Neural progenitor cell (in vitro differentiated cells): ENCODE results near the gene CBFA2T3. TPM values are rescaled to one million over a fixed set of nuclear protein-coding genes. Genes with fewer than 3 reads are reported as not detected.
"Not testable (repeated sequence)": the region's sequence is repeated elsewhere in the genome, so short reads cannot be mapped to it uniquely, and the experiment has no call there.

Experiments used
- DNase-seq: peaks from one replicate; pipeline ENCODE4 v3.0.0-alpha.2; 2016; ENCODE audit warnings: low spot score
- H2AFZ ChIP-seq: fragments of 200-600 bp; sonication (generic); replicated peaks from 2 replicates; pipeline ENCODE4 v1.6.1; 2016; ENCODE audit warnings: antibody characterized with exemption
- H3F3A ChIP-seq: fragments of 200-600 bp; sonication (generic); 2 replicates; pipeline ENCODE4 v1.6.1; 2016; ENCODE audit warnings: antibody characterized with exemption, low read depth
- H3K27ac ChIP-seq: fragments of 200-600 bp; sonication (generic); 2 replicates; pipeline ENCODE4 v1.5.1; 2016; ENCODE audit warnings: mild to moderate bottlenecking
- H3K27me3 ChIP-seq: fragments of 200-600 bp; sonication (generic); 2 replicates; pipeline ENCODE4 v1.6.1; 2016; ENCODE audit warnings: mild to moderate bottlenecking, moderate library complexity
- H3K36me3 ChIP-seq: fragments of 200-600 bp; sonication (generic); 2 replicates; pipeline ENCODE4 v1.5.1; 2016
- H3K4me1 ChIP-seq: fragments of 200-600 bp; sonication (generic); 2 replicates; pipeline ENCODE4 v1.6.1; 2016; ENCODE audit warnings: mixed run types
- H3K4me2 ChIP-seq: fragments of 200-600 bp; sonication (generic); 2 replicates; pipeline ENCODE4 v1.6.1; 2016
- H3K4me3 ChIP-seq: fragments of 200-600 bp; sonication (generic); 2 replicates; pipeline ENCODE4 v1.5.1; 2016
- H3K79me2 ChIP-seq: fragments of 200-600 bp; sonication (generic); 2 replicates; pipeline ENCODE4 v1.6.1; 2016; ENCODE audit warnings: low read depth
- H3K9ac ChIP-seq: fragments of 200-600 bp; sonication (generic); 2 replicates; pipeline ENCODE4 v1.6.1; 2016
- H3K9me3 ChIP-seq: fragments of 200-600 bp; sonication (generic); 2 replicates; pipeline ENCODE4 v1.5.1; 2016; ENCODE audit warnings: low read depth
- H4K20me1 ChIP-seq: fragments of 200-600 bp; sonication (generic); 2 replicates; pipeline ENCODE4 v1.6.1; 2016; ENCODE audit warnings: low read depth
- H3K27ac Mint-ChIP-seq: 3 replicates; pipeline ENCODE4 v1.8.0; 2021; ENCODE audit warnings: mixed read lengths
- H3K27me3 Mint-ChIP-seq: 2 replicates; pipeline ENCODE4 v1.8.0; 2022; ENCODE audit warnings: low read depth, mild to moderate bottlenecking, inconsistent platforms, moderate library complexity, mixed read lengths; ENCODE audit not compliant: insufficient read depth
- H3K36me3 Mint-ChIP-seq: 3 replicates; pipeline ENCODE4 v1.8.0; 2021; ENCODE audit warnings: mixed read lengths
- H3K4me1 Mint-ChIP-seq: 3 replicates; pipeline ENCODE4 v1.8.0; 2021; ENCODE audit warnings: mixed read lengths
- H3K4me3 Mint-ChIP-seq: 3 replicates; pipeline ENCODE4 v1.8.0; 2021; ENCODE audit warnings: mild to moderate bottlenecking, moderate library complexity, mixed read lengths
- H3K9me3 Mint-ChIP-seq: 3 replicates; pipeline ENCODE4 v1.8.0; 2020; ENCODE audit warnings: mixed read lengths
- CTCF ChIP-seq: fragments of 200-600 bp; sonication (generic); IDR thresholded peaks from 2 replicates; pipeline ENCODE4 v1.5.1; 2017; ENCODE audit warnings: antibody characterized with exemption, mild to moderate bottlenecking
- EZH2 ChIP-seq: fragments of 200-600 bp; sonication (generic); IDR thresholded peaks from 2 replicates; pipeline ENCODE4 v1.6.1; 2017; ENCODE audit warnings: antibody characterized with exemption, mild to moderate bottlenecking, moderate library complexity
- EZH2phosphoT487 ChIP-seq: fragments of 200-600 bp; sonication (generic); IDR thresholded peaks from 2 replicates; pipeline ENCODE4 v1.6.1; 2017; ENCODE audit warnings: antibody characterized with exemption
- total RNA-seq: library from RNA; depleted of rRNA; stranded (reverse); fragments of >200 nt; gene quantifications from 2 replicates; pipeline ENCODE4 v1.2.3, GENCODE V29; 2015; ENCODE audit warnings: low replicate concordance

The CBFA2T3 gene
- total RNA-seq, 1 donor from 2014 or later = 0.22 TPM

- Histone ChIP-seq H3K4me2 (no peak overlapping the region), H3K27ac (no peak overlapping the region), H3K4me1 (peaks cover 9% of the 10 kb centered on the region), H4K20me1 (no peaks in the 10 kb centered on the region), H3K27me3 (no peaks in the 10 kb centered on the region), H3K4me3 (no peak overlapping the region), H3K36me3 (no peaks in the 10 kb centered on the region), H3K79me2 (no peaks in the 10 kb centered on the region), H3K9me3 (no peaks in the 10 kb centered on the region), H3F3A (peaks cover 9% of the 10 kb centered on the region), H3K9ac (no peak overlapping the region), H2AFZ (no peak overlapping the region)
- TF ChIP-seq EZH2 = no peak
- no peak for TF ChIP-seq CTCF
- no peak for TF ChIP-seq EZH2phosphoT487
- H3K36me3 Mint-ChIP-seq = no peaks in the 10 kb centered on the region
- no peak overlapping the region for H3K4me3 Mint-ChIP-seq
- H3K27me3 Mint-ChIP-seq = peaks cover 9% of the 10 kb centered on the region
- peaks cover 2% of the 10 kb centered on the region for H3K9me3 Mint-ChIP-seq
- no peak for DNase-seq
- H3K4me1 Mint-ChIP-seq = peaks cover 22% of the 10 kb centered on the region
- no peak overlapping the region for H3K27ac Mint-ChIP-seq
Measured at GRCh38 chr16:88920618-88921590, 56.1 kb downstream of the CBFA2T3 start.

- Histone ChIP-seq H3K9ac (no peak overlapping the region), H3F3A (peaks cover 11% of the 10 kb centered on the region), H3K4me2 (no peak overlapping the region), H4K20me1 (no peaks in the 10 kb centered on the region), H3K27ac (no peak overlapping the region), H3K4me3 (no peak overlapping the region), H2AFZ (no peak overlapping the region), H3K36me3 (no peaks in the 10 kb centered on the region), H3K9me3 (no peaks in the 10 kb centered on the region), H3K27me3 (no peaks in the 10 kb centered on the region), H3K79me2 (no peaks in the 10 kb centered on the region), H3K4me1 (peaks cover under 1% of the 10 kb centered on the region)
- TF ChIP-seq CTCF (no peak), EZH2 (no peak)
- no peak overlapping the region for H3K4me3 Mint-ChIP-seq
- H3K36me3 Mint-ChIP-seq = no peaks in the 10 kb centered on the region
- H3K27ac Mint-ChIP-seq = no peak overlapping the region
- H3K27me3 Mint-ChIP-seq = peaks cover 7% of the 10 kb centered on the region
- no peak for DNase-seq
- H3K4me1 Mint-ChIP-seq = peaks cover 20% of the 10 kb centered on the region
- H3K9me3 Mint-ChIP-seq = peaks cover 2% of the 10 kb centered on the region
Measured at GRCh38 chr16:88919936-88920335, 57.1 kb downstream of the CBFA2T3 start.

- not testable (repeated sequence) for H3K9ac ChIP-seq, H3K4me1 ChIP-seq, H3K36me3 ChIP-seq, H2AFZ ChIP-seq, H3K9me3 ChIP-seq, H3K4me2 ChIP-seq, H3K36me3 Mint-ChIP-seq, H3K4me3 ChIP-seq, H3K4me3 Mint-ChIP-seq, H3K27me3 ChIP-seq, H4K20me1 ChIP-seq, H3K9me3 Mint-ChIP-seq, H3K79me2 ChIP-seq, H3K27me3 Mint-ChIP-seq, H3K27ac ChIP-seq, DNase-seq
- Mint-ChIP-seq H3K4me1 (peaks cover 21% of the 10 kb centered on the region), H3K27ac (peak overlapping the region; percentile 26)
- peaks cover 13% of the 10 kb centered on the region for H3F3A ChIP-seq
Measured at GRCh38 chr16:88918896-88919295, 58.1 kb downstream of the CBFA2T3 start.
